Hepatocyte (in vitro differentiated cells): ENCODE measurements around the gene RAB28. TPM values are rescaled to one million over a fixed set of nuclear protein-coding genes. Genes with fewer than 3 reads are reported as not detected.

Experiments
- DNase-seq: peaks from one replicate; pipeline ENCODE4 v3.0.0-alpha.2; 2016; ENCODE audit warnings: low spot score
- H2AFZ ChIP-seq: fragments of 200-600 bp; sonication (generic); 2 replicates; pipeline ENCODE4 v1.6.0; 2016; ENCODE audit warnings: antibody characterized with exemption, mild to moderate bottlenecking
- H3K27ac ChIP-seq: fragments of 200-600 bp; sonication (generic); 2 replicates; pipeline ENCODE4 v1.5.1; 2016; ENCODE audit warnings: mild to moderate bottlenecking
- H3K27me3 ChIP-seq: fragments of 200-600 bp; sonication (generic); 2 replicates; pipeline ENCODE4 v1.6.1; 2016
- H3K36me3 ChIP-seq: fragments of 200-600 bp; sonication (generic); replicated peaks from 2 replicates; pipeline ENCODE4 v1.5.1; 2016; ENCODE audit warnings: low read depth; ENCODE audit not compliant: insufficient read depth
- H3K4me1 ChIP-seq: fragments of 200-600 bp; sonication (generic); 2 replicates; pipeline ENCODE4 v1.5.1; 2016; ENCODE audit warnings: mild to moderate bottlenecking, moderate library complexity; ENCODE audit not compliant: insufficient read depth
- H3K4me2 ChIP-seq: fragments of 200-600 bp; sonication (generic); 2 replicates; pipeline ENCODE4 v1.6.0; 2016
- H3K4me3 ChIP-seq: fragments of 200-600 bp; sonication (generic); 2 replicates; pipeline ENCODE4 v1.5.1; 2016; ENCODE audit warnings: mild to moderate bottlenecking
- H3K79me2 ChIP-seq: fragments of 200-600 bp; sonication (generic); 2 replicates; pipeline ENCODE4 v1.6.0; 2017; ENCODE audit warnings: mild to moderate bottlenecking
- H3K9me2 ChIP-seq: fragments of 200-600 bp; sonication (generic); replicated peaks from 2 replicates; pipeline ENCODE4 v1.6.0; 2017; ENCODE audit warnings: mild to moderate bottlenecking; ENCODE audit not compliant: insufficient read depth
- H3K9me3 ChIP-seq: fragments of 200-600 bp; sonication (generic); 2 replicates; pipeline ENCODE4 v1.5.1; 2016; ENCODE audit warnings: low read depth, mild to moderate bottlenecking
- H4K20me1 ChIP-seq: fragments of 200-600 bp; sonication (generic); 2 replicates; pipeline ENCODE4 v1.6.0; 2016; ENCODE audit warnings: mild to moderate bottlenecking; ENCODE audit not compliant: insufficient read depth, poor library complexity, severe bottlenecking
- CTCF ChIP-seq: fragments of 200-600 bp; sonication (generic); IDR thresholded peaks from 2 replicates; pipeline ENCODE4 v1.5.1; 2016; ENCODE audit warnings: antibody characterized with exemption, mild to moderate bottlenecking; ENCODE audit not compliant: poor library complexity
- EZH2 ChIP-seq: fragments of 200-600 bp; sonication (generic); IDR thresholded peaks from 2 replicates; pipeline ENCODE4 v1.6.1; 2016; ENCODE audit warnings: antibody characterized with exemption, mild to moderate bottlenecking, borderline replicate concordance
- EZH2phosphoT487 ChIP-seq: fragments of 200-600 bp; sonication (generic); IDR thresholded peaks from one replicate; pipeline ENCODE4 v1.6.1; 2018; ENCODE audit warnings: antibody characterized with exemption, mild to moderate bottlenecking, low read depth, moderate library complexity; ENCODE audit not compliant: unreplicated experiment, severe bottlenecking
- WGBS: methylation state at CpG from one replicate; pipeline ENCODE4 v1.1.6; 2016; ENCODE audit warnings: low lambda C conversion rate; ENCODE audit errors: missing lambda C conversion rate; 5-methylcytosine and 5-hydroxymethylcytosine counted together
- polyA plus RNA-seq: library from polyadenylated mRNA; unstranded; fragments of >200 nt; fragmentation: Nextera tagmentation; extraction: Ambion mirVana; gene quantifications from 2 replicates; pipeline ENCODE4 v1.2.1, GENCODE V29; 2016
- total RNA-seq: library from RNA; depleted of rRNA; stranded (reverse); fragments of >200 nt; gene quantifications from 2 replicates; pipeline ENCODE4 v1.2.3, GENCODE V29; 2014

RAB28 gene
- total and polyA plus RNA-seq, 2 experiments from 2014 or later: 14.5 to 26.1 TPM

DNA sequence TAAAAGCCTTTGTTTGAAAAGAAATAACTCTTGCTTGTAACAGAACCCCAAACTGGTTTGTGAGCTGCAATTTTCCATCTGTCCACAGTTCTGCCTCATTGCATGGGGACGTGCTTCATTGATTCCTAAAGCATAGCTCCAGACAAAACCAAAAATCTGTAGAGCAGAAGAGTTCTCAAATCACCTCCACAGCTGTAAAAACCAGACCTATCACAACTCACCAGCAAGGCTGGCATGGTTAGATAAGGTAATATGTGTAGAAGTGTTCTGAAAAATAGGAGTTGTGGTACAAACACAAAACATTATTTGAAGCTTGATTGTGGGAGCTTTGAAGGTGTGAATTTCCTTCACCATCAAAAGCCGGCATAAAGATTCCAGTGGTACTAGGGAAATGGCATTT, 12.5 kb upstream of the RAB28 start:
- Histone ChIP-seq H3K4me3 (no peak overlapping the region), H2AFZ (no peak overlapping the region), H3K27me3 (peaks cover 14% of the 10 kb centered on the region), H3K4me2 (no peak overlapping the region), H3K4me1 (no peaks in the 10 kb centered on the region), H3K27ac (no peak overlapping the region), H3K79me2 (no peaks in the 10 kb centered on the region), H3K9me3 (no peaks in the 10 kb centered on the region), H3K36me3 (no peaks in the 10 kb centered on the region), H4K20me1 (no peaks in the 10 kb centered on the region), H3K9me2 (no peaks in the 10 kb centered on the region)
- TF ChIP-seq EZH2 (no peak), EZH2phosphoT487 (no peak), CTCF (no peak)
- DNase-seq: no peak
- 58% methylated on average over 2 of the region's 2 CpGs for WGBS

DNA sequence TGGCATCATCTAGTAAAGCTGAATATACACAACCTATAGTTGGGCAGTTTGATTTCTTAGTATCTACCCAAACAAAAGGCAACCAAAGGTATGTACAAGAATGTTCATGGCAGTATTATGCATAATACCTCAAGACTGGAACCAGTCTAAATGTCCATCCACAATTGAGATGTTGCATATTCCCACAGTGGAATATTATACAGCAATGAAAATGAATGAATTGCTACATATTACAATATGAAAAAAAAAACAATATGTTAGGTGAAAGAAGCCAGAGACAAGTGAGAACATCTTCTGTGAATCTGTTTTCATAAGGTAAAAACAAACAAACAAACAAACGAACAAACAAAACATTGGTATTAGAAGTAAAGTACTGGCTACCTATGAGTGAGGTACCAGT, 11.6 kb upstream of the RAB28 start:
- no peaks in the 10 kb centered on the region for H3K4me1 ChIP-seq
- H3K79me2 ChIP-seq: no peaks in the 10 kb centered on the region
- H3K9me3 ChIP-seq: no peaks in the 10 kb centered on the region
- no peak overlapping the region for H3K27ac ChIP-seq
- no peaks in the 10 kb centered on the region for H3K9me2 ChIP-seq
- no peak overlapping the region for H3K4me2 ChIP-seq
- no peak overlapping the region for H3K4me3 ChIP-seq
- TF ChIP-seq EZH2 (no peak), EZH2phosphoT487 (no peak), CTCF (no peak)
- H3K27me3 ChIP-seq: peaks cover 9% of the 10 kb centered on the region
- DNase-seq: no peak
- WGBS: 100% methylated on average over 1 of the region's 1 CpG
- no peak overlapping the region for H2AFZ ChIP-seq
- H3K36me3 ChIP-seq: no peaks in the 10 kb centered on the region
- no peaks in the 10 kb centered on the region for H4K20me1 ChIP-seq

GRCh38 chr4:13493793-13494192, 9.7 kb upstream of the RAB28 start:
- H2AFZ ChIP-seq: no peak overlapping the region
- no peaks in the 10 kb centered on the region for H3K36me3 ChIP-seq
- no peak overlapping the region for H3K4me3 ChIP-seq
- H4K20me1 ChIP-seq: no peaks in the 10 kb centered on the region
- DNase-seq: no peak
- no peak overlapping the region for H3K27ac ChIP-seq
- no peak for TF ChIP-seq EZH2
- TF ChIP-seq EZH2phosphoT487: no peak
- no peak for TF ChIP-seq CTCF
- no peaks in the 10 kb centered on the region for H3K4me1 ChIP-seq
- no peaks in the 10 kb centered on the region for H3K9me2 ChIP-seq
- H3K79me2 ChIP-seq: no peaks in the 10 kb centered on the region
- no peak overlapping the region for H3K4me2 ChIP-seq
- peaks cover 8% of the 10 kb centered on the region for H3K27me3 ChIP-seq
- H3K9me3 ChIP-seq: no peaks in the 10 kb centered on the region

GRCh38 chr4:13492747-13493146, 8.6 kb upstream of the RAB28 start:
- Histone ChIP-seq H3K27ac (no peak overlapping the region), H3K79me2 (no peaks in the 10 kb centered on the region), H3K4me2 (no peak overlapping the region), H4K20me1 (no peaks in the 10 kb centered on the region), H3K9me3 (no peaks in the 10 kb centered on the region), H3K9me2 (no peaks in the 10 kb centered on the region), H2AFZ (no peak overlapping the region), H3K36me3 (no peaks in the 10 kb centered on the region), H3K4me1 (no peaks in the 10 kb centered on the region), H3K4me3 (no peak overlapping the region), H3K27me3 (peaks cover 8% of the 10 kb centered on the region)
- DNase-seq: no peak
- TF ChIP-seq CTCF (no peak), EZH2 (no peak), EZH2phosphoT487 (no peak)
- WGBS: 88% methylated on average over 3 of the region's 3 CpGs
